AG08395 (cell line): ENCODE measurements around the gene GORASP2.

Source experiments
- DNase-seq: peaks from one replicate; pipeline ENCODE4 v3.0.0; 2012; ENCODE audit warnings: mixed read lengths, low spot score

The GORASP2 gene

DNA sequence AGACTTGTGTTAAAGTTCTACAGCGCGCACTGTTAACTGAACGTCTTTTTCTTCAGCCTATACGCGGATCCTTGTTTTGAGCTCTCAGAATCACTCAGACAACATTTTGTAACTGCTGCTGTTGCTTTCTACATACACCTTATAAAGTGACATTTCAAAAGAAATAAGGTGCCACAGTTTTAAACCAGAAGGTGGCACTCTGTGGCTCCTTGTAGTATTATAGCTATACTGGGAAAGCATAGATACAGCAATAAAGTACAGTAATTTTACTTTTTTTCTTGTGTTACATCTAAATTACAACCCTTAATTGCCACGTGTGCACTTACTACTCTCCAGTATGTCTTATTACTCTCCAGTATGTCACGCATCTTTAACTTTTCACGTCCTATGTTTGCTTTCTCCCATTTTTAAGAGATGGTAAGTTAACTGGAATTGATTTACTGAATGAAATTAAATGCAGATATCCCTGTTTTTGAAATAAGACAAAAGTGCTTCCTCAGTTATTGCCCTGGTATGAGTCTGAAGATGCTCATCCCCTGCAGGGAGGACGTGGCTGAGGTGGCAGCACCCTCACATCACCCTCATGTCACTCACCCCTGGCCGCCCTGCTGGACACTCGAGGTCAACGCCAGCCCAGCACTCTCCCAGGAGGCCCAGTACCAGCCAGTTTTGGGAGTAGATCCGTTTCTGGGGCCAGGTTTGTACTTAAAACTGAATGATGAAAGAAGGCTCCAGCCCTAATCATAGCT, 37.8 kb downstream of the GORASP2 start:
- DNase-seq = no peak

- no peak for DNase-seq
Observed at GRCh38 chr2:170967553-170967952, 38.5 kb downstream of the GORASP2 start.

DNA sequence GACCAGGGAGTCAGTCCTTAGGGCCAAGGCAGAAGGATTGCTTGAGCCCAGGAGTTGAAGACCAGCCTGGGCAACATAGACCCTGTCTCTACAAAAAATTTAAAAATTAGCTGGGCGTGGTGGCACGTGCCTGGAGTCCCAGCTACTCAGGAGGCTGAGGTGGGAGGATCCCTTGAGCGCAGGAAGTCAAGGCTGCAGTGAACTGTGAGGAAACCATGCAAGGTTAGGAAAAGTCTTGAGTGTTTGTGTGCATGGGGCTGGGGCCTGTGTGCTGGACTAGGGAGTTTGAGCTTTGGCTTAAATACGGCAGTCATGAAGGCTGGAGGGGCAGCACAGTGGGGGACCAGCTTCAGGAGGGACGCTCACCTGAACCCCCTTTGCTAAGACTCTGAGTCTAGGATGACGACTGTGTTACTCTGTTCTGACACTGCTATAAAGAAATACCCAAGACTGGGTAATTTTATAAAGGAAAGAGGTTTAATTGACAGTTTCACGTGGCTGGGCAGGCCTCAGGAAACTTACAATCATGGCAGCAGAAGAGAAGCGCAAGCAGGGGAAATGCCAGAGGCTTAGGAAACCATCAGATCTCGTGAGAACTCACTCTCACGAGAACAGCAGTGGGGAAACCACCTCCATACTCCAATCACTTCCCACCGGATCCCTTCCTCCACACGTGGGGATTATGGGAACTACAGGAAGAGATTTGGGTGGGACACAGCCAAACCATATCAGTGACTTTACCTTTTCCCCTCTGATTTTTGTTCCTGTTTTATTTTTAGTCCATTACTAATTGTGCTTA, 39.4 kb downstream of the GORASP2 start:
- no peak for DNase-seq

GRCh38 chr2:170969030-170969429, 40.0 kb downstream of the GORASP2 start:
- DNase-seq = no peak

GRCh38 chr2:170969872-170970496, 40.9 kb downstream of the GORASP2 start:
- no peak for DNase-seq

GRCh38 chr2:170971071-170971470, 42.0 kb downstream of the GORASP2 start:
- no peak for DNase-seq

- DNase-seq = no peak
Observed at GRCh38 chr2:170972296-170973224, 43.5 kb downstream of the GORASP2 start.

DNA sequence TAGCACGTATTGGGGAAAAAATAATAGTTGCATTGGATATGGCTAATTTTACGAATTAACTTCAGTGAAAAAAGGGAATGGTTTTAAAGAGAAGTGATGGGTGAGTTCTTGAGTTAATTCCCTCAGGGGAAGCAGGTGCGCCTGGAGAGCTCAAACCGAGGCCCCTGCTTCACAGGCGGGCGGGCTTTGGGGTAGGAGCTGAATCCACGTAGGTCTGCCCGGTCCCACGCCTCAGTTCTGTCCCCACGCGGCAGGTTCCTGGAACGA, 44.1 kb downstream of the GORASP2 start:
- no peak for DNase-seq

DNA sequence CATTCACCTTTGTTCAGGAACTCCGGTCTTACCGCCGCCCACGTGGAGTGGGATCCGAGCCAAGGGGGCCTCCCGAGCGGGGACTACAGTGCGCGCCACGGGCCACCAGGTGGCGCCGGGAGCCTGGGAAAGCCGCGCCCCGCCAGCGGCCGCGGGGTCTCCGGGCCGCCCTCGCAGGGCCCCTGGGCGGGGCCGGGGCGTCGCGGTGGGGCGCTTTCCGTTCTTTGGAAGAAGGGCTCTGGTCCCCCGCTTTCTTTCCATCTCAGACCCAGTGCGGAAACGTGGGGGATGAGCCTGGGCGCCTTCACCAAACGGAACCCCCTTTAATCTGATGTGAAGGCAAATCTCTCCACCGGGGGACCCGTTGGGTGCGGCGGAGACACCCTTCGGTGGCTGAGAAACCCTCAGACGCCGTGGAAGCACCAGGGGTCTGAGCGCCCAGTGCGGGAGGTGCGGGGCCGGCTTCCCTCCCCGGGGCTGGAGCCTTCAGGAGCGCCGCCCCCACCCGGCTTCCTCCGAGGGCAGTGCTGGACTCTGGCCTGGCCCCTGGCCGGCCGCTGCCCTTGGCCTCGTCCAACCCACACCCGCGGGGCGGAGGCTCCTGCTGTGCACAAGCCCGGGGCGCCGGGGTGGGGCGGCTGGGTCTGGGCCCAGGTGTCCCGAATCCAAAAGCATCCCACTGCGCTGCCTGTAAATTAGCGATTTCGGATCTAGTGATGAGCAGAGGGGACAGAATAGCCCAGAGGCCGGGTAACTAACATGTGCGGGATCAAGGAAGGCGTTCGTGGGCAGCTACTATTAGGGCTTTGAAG, 44.6 kb downstream of the GORASP2 start:
- DNase-seq = peak; percentile 96

DNA sequence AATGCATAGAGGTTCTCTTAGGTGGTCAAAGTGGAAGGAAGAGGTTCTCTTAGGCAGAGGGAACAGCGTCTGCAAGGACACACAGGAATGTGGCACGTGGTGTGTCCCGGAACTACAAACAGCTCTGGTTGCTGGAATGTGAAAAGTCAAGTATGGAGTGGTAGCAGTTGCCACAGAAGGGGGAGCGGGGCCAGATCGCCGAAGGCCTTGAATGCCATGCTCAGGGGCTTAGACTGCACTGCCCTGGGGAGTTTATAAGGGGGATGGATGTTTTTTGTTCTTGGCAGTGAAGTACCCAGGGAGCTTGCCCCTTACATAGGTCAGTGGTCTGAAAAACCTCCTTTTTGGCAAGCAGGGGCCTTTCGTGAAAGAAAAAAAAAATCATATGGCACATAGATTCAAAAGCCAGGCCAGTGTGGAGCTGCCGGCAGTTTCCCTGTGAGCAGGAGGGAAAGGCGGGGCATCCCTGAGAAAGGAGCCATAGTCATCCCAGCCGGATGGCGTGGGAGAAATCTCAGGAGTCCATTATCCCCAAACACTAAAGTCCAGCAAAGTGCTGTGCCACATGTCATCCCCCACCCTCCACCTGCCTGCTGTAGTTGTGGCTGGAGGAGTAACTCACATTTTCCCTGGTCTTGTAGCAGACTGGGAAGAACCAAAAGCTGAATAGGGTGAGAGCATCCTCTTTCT, 45.4 kb downstream of the GORASP2 start:
- DNase-seq = peak; percentile 43

DNA sequence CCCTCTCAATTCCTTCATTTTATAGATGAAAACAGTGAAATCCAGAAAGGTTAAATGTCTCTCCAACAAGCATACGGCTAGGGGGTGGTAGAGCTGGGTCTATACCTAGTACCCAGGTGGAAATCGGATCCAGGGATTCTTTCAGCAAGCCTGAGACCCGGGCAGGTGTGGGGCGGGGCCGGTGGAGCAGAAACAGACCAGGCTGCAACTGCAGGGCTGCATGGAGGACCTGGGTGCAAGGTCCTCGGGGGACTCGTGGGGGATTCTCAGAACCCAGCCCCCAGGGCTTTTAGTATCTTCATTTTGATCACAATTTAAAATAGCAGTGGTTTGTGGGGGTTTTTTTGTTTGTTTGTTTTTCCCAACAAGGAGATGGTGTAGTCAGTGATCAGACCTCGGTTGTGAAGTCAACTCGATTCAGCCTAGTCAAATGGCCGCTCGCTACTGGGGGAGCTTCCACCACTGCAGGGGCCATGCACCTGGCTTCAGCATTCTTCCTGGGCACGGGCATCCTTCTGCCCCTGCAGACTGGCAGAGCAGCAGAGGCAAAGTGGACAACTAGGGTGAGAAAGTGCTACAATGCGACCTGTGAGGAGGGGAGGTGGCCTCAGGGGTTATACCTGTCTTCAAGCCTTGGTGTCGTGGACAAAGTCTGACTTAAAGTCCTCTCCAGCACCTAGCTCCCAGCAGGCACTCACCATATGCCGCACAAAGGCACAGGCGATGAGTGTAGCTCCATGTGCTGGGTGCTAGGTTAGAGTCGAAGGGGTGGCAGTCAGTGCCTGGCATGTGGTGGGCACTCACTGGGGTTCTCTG, 46.3 kb downstream of the GORASP2 start:
- no peak for DNase-seq

DNA sequence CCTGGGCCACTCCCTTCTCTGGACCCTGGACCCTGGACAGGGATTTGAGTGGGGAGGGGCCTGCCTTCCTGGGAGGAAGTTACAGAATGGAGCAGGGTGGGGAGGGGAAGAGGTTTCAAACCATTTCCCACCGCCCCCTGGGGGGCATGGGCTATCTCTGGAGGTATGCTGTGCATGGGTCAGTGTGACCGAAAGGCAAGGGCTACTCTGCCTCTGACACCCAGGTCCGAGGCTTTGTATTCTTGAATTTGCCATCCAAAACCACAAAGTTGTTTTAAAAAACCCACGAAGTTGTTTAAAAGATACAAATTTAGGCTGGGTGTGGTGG, 46.9 kb downstream of the GORASP2 start:
- no peak for DNase-seq

- no peak for DNase-seq
Observed at GRCh38 chr2:170984079-170984478, 55.0 kb downstream of the GORASP2 start.

GRCh38 chr2:170985407-170985806, 56.4 kb downstream of the GORASP2 start:
- DNase-seq = no peak

DNA sequence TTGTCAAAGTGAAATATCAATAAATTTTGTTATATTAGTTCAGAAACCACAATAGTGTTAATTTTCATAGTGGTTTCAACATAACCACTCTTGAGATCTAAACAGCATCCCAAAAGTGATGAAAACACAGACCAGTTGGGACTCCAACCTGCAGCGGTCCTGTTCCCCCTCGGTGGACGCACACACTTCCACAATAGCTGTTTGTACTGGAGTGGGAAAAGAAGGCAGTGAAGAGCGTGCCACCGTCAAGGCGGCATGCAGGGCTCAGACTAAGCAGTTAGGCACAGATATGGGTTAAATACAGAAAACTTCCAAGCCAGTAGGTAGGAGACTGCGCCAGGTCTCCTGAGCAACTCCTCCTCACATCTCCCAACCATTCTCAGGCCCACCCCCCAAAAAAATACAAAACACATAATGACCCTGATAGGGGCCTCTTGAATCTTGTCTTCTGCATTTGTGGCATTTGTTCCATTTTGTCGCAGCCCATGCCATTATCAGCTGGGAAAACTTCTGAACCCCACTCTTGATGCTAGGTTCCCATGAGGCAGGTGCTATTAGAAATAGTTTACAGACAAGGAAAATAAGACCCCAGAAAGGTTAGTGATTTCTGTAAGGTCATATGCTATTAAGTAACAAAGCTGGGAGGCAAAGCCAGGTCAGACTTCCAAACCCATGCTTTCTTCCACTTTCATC, 57.7 kb downstream of the GORASP2 start:
- DNase-seq = no peak

GRCh38 chr2:170991398-170992182, 62.5 kb downstream of the GORASP2 start:
- DNase-seq = no peak

DNA sequence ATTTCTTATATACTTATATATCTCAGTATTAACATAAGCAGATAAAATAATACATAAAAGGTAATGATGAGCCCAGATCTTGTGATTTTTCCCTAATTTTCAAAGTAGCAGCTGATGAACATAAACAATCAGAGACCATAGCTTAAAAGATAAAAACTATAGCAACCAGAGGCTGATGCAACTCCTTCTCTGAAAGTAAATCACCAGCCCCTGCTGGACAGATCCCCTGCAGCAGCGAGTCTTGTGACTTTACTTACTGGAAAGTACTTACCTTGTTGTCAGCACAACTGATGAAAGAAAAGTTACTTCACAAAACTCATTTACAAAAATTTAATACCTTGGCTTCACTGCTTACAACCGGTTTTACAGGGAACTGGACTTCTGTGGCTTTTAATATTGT, 67.3 kb downstream of the GORASP2 start:
- DNase-seq = no peak

DNA sequence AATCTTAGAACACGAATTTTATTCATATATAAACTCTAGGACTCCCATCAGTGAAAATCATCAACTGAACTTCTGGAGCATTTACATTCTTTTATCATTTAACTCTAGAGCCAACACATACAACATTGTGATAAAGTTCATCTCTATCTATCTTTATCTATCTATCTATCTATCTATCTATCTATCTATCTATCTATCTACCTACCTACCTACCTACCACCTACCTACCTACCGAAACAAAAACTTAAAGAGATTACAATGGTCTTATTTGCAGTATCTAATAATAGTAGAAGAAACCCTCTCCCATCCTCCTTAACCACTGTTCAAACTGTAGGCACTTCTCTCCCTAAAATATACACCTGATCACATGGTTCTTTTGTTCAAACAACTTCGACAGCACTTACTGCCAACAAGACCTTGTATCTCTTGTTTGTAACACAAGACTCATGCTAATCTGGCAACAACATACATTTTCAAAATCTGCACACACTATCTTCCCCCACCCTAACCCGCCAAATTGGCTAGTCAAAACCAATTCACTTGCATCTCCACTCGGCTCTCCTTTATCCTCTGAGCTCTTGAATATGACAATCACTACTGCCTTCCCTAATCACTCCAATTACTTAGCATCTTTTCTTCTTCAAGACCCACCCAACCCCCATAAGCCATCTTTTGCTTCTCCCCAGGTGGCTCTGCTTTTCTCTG, 69.0 kb downstream of the GORASP2 start:
- DNase-seq = no peak
